GM18951 (cell line): ENCODE results near the gene USP38.
"Not testable (repeated sequence)": the region's sequence is repeated elsewhere in the genome, so short reads cannot be mapped to it uniquely, and the experiment has no call there.

ENCODE experiments used
- POLR2A ChIP-seq: IDR thresholded peaks from 4 replicates; pipeline ENCODE4 v1.6.1; 2011; ENCODE audit warnings: mild to moderate bottlenecking; ENCODE audit not compliant: insufficient read length, insufficient read depth; ENCODE audit errors: extremely low read depth
- in situ Hi-C: fragments of 300-500 bp; cut with MboI; formaldehyde crosslinking; loops from one replicate; pipeline ENCODE4 v1.12.0; 2022; ENCODE audit warnings: low sequenced_read_pairs, mixed read lengths, inconsistent platforms; ENCODE audit not compliant: unreplicated experiment

The USP38 gene

DNA sequence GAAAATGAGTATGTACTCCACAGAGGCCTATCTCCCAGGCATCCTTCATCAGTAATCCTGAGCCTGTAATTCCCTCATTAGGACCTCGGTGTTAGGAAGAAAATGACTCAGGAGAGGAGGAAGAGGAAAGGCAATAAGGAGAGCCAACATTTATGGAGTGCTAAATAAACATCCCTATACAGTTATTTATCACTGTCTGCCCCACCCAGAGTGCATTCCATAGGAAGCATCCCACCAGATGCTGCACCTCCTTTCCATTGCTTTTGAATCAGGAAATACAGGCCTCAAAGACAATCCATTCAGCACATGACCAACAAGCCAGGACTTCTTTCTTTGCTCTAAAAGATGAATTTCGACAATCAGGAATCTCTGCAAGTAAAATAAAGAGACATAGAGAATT, 47.6 kb downstream of the USP38 start:
- no peak for TF ChIP-seq POLR2A
- in situ Hi-C loops = no loop called here

DNA sequence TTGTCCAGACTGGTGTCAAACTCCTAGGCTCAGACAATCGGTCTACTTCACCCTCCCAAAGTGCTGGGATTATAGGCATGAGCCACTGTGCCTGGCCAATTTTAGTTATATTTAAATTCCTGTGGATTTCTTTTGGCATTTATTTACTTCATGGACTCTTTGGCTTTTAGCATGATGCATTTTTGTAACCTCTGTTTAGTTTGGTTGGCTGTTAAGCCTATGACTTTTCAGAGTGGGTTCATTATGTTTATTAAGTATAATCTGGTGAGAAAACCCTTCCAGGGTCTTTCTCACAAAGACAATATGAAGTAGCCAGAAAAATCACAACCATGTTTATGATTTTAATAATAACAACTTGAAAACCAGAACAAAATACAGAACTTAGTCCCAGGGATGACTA, 49.4 kb downstream of the USP38 start:
- no peak for TF ChIP-seq POLR2A
- in situ Hi-C loops = no loop called here

GRCh38 chr4:143237195-143237594, 52.5 kb downstream of the USP38 start:
- in situ Hi-C loops = not testable (repeated sequence)

GRCh38 chr4:143240939-143241679, 56.4 kb downstream of the USP38 start:
- TF ChIP-seq POLR2A = no peak
- in situ Hi-C loops = no loop called here

- TF ChIP-seq POLR2A = no peak
- in situ Hi-C loops = no loop called here
Measured at GRCh38 chr4:143241892-143242291, 57.2 kb downstream of the USP38 start.

- in situ Hi-C loops = no loop called here
- no peak for TF ChIP-seq POLR2A
Measured at GRCh38 chr4:143243041-143243440, 58.3 kb downstream of the USP38 start.

DNA sequence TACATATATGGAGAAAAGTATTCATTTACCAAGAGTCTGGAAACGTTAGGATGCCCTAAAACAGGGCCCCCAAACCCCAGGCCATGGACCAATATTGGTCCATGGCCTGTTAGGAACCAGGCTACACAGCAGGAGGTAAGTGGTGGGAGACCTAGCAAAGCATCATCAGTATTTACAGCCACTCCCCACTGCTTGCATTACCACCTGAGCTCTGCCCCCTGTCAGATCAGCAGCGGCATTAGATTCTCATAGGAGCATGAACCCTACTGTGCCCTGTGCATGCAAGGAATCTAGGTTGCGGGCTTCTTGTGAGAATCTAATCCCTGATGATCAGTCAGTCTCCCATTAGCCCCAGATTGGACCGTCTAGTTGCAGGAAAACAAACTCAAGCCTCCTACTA, 62.3 kb downstream of the USP38 start:
- in situ Hi-C loops = no loop called here
- TF ChIP-seq POLR2A = no peak

DNA sequence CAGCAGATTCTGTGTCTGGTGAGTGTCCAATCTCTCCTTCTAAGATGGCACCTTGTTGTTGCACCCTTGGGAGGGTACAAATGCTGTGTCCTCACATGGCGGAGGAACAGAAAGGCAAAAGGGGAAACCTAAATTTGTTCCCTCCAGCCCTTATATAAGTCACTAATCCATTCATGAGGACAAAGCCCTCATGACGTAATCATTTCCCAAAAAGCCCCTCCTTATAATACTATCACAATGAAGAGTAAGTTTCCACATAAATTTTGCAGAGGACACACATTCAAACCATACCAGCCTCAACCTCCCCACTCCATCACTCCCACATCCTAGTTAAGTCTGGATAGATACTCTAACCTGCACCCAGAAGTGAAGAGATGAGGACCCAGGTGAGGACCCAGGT, 63.1 kb downstream of the USP38 start:
- no peak for TF ChIP-seq POLR2A
- in situ Hi-C loops = no loop called here

GRCh38 chr4:143248827-143249226, 64.1 kb downstream of the USP38 start:
- no peak for TF ChIP-seq POLR2A
- in situ Hi-C loops = no loop called here

DNA sequence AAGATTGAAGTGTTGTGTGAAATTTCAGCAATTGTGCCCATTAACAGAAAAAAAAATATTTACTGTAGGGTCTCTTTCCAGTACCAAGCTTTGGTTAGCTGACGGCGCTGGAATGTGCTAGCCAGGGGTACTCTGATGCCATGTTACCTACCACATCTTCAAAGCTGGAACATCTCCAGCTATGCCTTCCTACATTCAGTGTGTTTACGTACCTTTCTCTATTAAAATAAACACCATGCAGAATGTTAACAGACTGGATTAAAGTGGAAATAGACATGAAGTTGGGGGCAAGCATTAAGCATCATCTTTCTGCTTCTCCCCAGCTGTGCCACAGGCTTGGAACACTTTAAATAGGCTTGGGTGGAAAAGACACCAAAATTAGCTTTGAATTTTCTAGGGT, 65.9 kb downstream of the USP38 start:
- in situ Hi-C loops = no loop called here
- TF ChIP-seq POLR2A = no peak

DNA sequence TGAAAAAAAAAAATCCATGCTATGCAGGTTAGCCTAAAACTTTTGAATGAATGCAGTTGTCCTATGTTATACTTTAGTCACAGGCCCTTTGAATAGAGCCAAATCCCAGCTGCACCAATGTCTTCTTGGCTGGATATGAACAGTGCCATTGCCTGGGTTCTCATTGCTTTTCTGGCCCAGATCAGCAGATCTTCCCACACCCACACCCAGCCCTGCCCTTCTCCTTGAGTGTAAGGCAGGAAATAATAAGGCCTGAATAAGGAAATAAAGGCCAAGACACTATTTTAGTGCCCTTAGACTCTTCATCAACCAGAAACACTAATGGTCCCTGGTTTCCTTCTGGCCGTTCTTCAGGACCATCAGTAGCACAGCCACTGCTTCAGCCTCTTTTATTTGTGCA, 66.6 kb downstream of the USP38 start:
- no peak for TF ChIP-seq POLR2A
- in situ Hi-C loops = no loop called here

DNA sequence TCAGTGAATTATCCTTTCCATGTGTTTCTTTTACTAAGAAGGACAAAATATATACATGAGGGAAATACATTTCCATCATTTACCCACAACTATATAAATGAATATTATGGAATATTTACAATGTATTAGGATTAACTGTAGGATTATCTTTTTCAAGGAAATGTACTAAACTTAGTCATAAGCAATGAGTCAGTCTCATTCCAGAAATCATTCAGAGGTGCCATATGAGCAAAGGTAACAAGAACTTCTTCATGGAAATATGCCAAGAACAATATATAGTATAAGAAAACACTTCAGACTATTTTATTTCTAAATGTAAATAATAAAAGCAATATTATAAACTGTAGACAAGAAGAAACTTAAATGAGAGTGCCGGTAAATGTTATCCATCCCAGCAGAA, 67.1 kb downstream of the USP38 start:
- in situ Hi-C loops = no loop called here
- no peak for TF ChIP-seq POLR2A

GRCh38 chr4:143252478-143252877, 67.8 kb downstream of the USP38 start:
- in situ Hi-C loops = no loop called here
- no peak for TF ChIP-seq POLR2A

DNA sequence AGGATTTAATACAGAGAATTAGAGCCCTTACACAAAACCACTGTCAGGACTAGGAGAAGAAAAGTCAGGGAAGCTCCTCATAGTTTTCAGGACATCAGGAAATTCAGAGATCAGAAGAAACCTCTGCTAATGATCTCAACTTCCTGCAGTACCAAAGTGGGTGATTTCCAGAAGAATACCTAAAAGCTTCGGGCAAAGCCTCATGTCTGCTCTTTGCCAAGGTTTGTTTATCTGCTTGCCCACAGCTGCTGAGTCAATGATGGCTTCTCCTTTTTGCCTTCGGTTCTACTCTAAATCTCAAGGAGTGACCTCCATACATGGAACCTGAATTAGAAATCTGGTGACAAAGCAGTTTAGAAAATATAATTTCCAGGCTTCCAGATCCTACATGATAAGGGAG, 68.4 kb downstream of the USP38 start:
- no peak for TF ChIP-seq POLR2A
- in situ Hi-C loops = no loop called here
